ENCODE data around the gene XPR1. TPM values are rescaled to one million over a fixed set of nuclear protein-coding genes. Genes with fewer than 3 reads are reported as not detected.

The XPR1 gene
- total and polyA plus RNA-seq, 10 of the 15 experiments (the other 5 are each of a cell fraction or from before 2014, with no cell fraction given): 1.1 to 33.9 (median 11.3) TPM

GRCh38 chr1:180662709-180663108 is 30.9 kb downstream of the XPR1 start:
- no peak overlapping the region for H3K9ac ChIP-seq (ENCODE audit: control insufficient read depth, insufficient read depth, low read length)
- ATAC-seq: no peak
- POLR2A ChIA-PET: interaction anchor here (0.6 kb wide), 1 partner anchor 232 kb away, joined by 3 read pairs; no protein-coding TSS in a partner anchor
- no peaks in the 10 kb centered on the region for H3K27me3 ChIP-seq (replicated peaks in 1 of 2; ENCODE audit: control insufficient read depth in 2 of 2, insufficient read depth in 2 of 2, low read length in 1 of 2)
- BruUV-seq (replicated peaks): no TSS peak
- H3K79me2 ChIP-seq (ENCODE audit: control insufficient read depth, insufficient read depth, low read length): no peaks in the 10 kb centered on the region
- in situ Hi-C loops (cut with MboI): loop anchor here (5.0 kb wide), 1 partner anchor 70 kb away; no protein-coding TSS in a partner anchor
- CTCF ChIA-PET: interaction anchor here (0.8 kb wide), 1 partner anchor 77 kb away, joined by 3 read pairs; no protein-coding TSS in a partner anchor
- no peak overlapping the region for H2AFZ ChIP-seq (ENCODE audit: control insufficient read depth, low read depth, low read length)
- DNase-seq (ENCODE audit: low read depth, low spot score): no peak
- H3K9me3 ChIP-seq (replicated peaks; ENCODE audit: control insufficient read depth, insufficient read depth, low read length): peaks cover 6% of the 10 kb centered on the region
- RAD21 ChIA-PET (ENCODE audit: unreplicated experiment): no interaction called here
- H3K4me1 ChIP-seq (ENCODE audit: control insufficient read depth, insufficient read depth, low read length): no peaks in the 10 kb centered on the region
- no peak for FAIRE-seq
- H3K36me3 ChIP-seq (ENCODE audit: control insufficient read depth in 2 of 2, insufficient read depth in 2 of 2, low read length in 1 of 2): no peaks in the 10 kb centered on the region; a peak in 1 of 4 replicates
- H3K4me2 ChIP-seq (ENCODE audit: control insufficient read depth, insufficient read depth): no peak overlapping the region
- SMC1A ChIA-PET (ENCODE audit: uncharacterized antibody, unreplicated experiment): no interaction called here
- no peak overlapping the region for H3K4me3 ChIP-seq
- no peaks in the 10 kb centered on the region; the same call in 1 of the 2 replicates for H4K20me1 ChIP-seq (ENCODE audit: control insufficient read depth, insufficient read depth)
- no peak overlapping the region for H3K27ac ChIP-seq (ENCODE audit: control insufficient read depth, insufficient read depth)
- intact Hi-C loops (cut with micrococcal nuclease; ENCODE audit: unreplicated experiment): no loop called here
- TF ChIP-seq PML (IDR thresholded peaks at IDR 0.05; ENCODE audit: low read length): no peak
- no peak for TF ChIP-seq NRF1 (conservative IDR thresholded peaks at IDR 0.05; ENCODE audit: low read depth, low read length)
- no peak for TF ChIP-seq ESRRA (IDR thresholded peaks at IDR 0.05; ENCODE audit: low read length)
- no peak for TF ChIP-seq PRDM15 (CRISPR knock-in tag; IDR thresholded peaks at IDR 0.05)
- TF ChIP-seq ELK1 (IDR thresholded peaks at IDR 0.05; ENCODE audit: low read depth, low read length): no peak
- TF ChIP-seq IKZF1 (conservative IDR thresholded peaks at IDR 0.05): no peak
- no peak for TF ChIP-seq MXI1 (IDR thresholded peaks at IDR 0.05; ENCODE audit: low read depth, low read length)
- no peak for TF ChIP-seq POU2F2 (IDR thresholded peaks at IDR 0.05; ENCODE audit: borderline replicate concordance, low read depth, low read length)
- TF ChIP-seq JUND (IDR thresholded peaks at IDR 0.05; ENCODE audit: low read depth, low read length): no peak
- TF ChIP-seq CUX1 (IDR thresholded peaks at IDR 0.05; ENCODE audit: insufficient replicate concordance, low read depth, low read length): no peak
- TF ChIP-seq YBX1 (IDR thresholded peaks at IDR 0.05): no peak
- TF ChIP-seq TCF7 (IDR thresholded peaks at IDR 0.05; ENCODE audit: borderline replicate concordance): no peak
